GM19043 (cell line): Measurements from ENCODE around the gene ATXN1.
A peak's percentile ranks its signal among the peaks of the same experiment; 100 is the strongest.

Experiments used
- ATAC-seq: cut with Tn5 transposase; IDR thresholded peaks from one replicate; pipeline ENCODE4 v1.9.1; 2021; ENCODE audit warnings: low read depth; ENCODE audit not compliant: unreplicated experiment

Gene ATXN1

GRCh38 chr6:16334671-16335070 is 426.6 kb downstream of the ATXN1 start:
- no peak for ATAC-seq

GRCh38 chr6:16333580-16333979 is 427.7 kb downstream of the ATXN1 start:
- ATAC-seq, result no peak

- peak; percentile 77 for ATAC-seq
Measured at GRCh38 chr6:16332175-16332542, 429.1 kb downstream of the ATXN1 start.

GRCh38 chr6:16331384-16332174 is 429.7 kb downstream of the ATXN1 start:
- peak; percentile 55 for ATAC-seq

- ATAC-seq, result no peak
Measured at GRCh38 chr6:16329233-16329632, 432.0 kb downstream of the ATXN1 start.

- ATAC-seq, result no peak
Measured at GRCh38 chr6:16327777-16328325, 433.4 kb downstream of the ATXN1 start.

GRCh38 chr6:16326971-16327776 is 434.1 kb downstream of the ATXN1 start:
- ATAC-seq, result no peak

GRCh38 chr6:16326531-16326930 is 434.7 kb downstream of the ATXN1 start:
- ATAC-seq, result no peak

- ATAC-seq, result no peak
Measured at GRCh38 chr6:16324606-16325225, 436.5 kb downstream of the ATXN1 start.

- no peak for ATAC-seq
Measured at GRCh38 chr6:16324184-16324583, 437.1 kb downstream of the ATXN1 start.

- ATAC-seq, result peak; percentile 83
Measured at GRCh38 chr6:16322666-16323312, 438.5 kb downstream of the ATXN1 start.

GRCh38 chr6:16321826-16322225 is 439.4 kb downstream of the ATXN1 start:
- no peak for ATAC-seq

GRCh38 chr6:16321341-16321710 is 439.9 kb downstream of the ATXN1 start:
- no peak for ATAC-seq

GRCh38 chr6:16320533-16321340 is 440.5 kb downstream of the ATXN1 start:
- ATAC-seq, result no peak

GRCh38 chr6:16319813-16320532 is 441.3 kb downstream of the ATXN1 start:
- peak; percentile 50 for ATAC-seq

GRCh38 chr6:16318953-16319720 is 442.1 kb downstream of the ATXN1 start:
- no peak for ATAC-seq

- no peak for ATAC-seq
Measured at GRCh38 chr6:16318538-16318937, 442.7 kb downstream of the ATXN1 start.

- no peak for ATAC-seq
Measured at GRCh38 chr6:16316741-16317251, 444.5 kb downstream of the ATXN1 start.
